ENCODE data around the gene DRD4.
"Not testable (repeated sequence)": the region's sequence is repeated elsewhere in the genome, so short reads cannot be mapped to it uniquely, and the experiment has no call there.

Gene DRD4

DNA sequence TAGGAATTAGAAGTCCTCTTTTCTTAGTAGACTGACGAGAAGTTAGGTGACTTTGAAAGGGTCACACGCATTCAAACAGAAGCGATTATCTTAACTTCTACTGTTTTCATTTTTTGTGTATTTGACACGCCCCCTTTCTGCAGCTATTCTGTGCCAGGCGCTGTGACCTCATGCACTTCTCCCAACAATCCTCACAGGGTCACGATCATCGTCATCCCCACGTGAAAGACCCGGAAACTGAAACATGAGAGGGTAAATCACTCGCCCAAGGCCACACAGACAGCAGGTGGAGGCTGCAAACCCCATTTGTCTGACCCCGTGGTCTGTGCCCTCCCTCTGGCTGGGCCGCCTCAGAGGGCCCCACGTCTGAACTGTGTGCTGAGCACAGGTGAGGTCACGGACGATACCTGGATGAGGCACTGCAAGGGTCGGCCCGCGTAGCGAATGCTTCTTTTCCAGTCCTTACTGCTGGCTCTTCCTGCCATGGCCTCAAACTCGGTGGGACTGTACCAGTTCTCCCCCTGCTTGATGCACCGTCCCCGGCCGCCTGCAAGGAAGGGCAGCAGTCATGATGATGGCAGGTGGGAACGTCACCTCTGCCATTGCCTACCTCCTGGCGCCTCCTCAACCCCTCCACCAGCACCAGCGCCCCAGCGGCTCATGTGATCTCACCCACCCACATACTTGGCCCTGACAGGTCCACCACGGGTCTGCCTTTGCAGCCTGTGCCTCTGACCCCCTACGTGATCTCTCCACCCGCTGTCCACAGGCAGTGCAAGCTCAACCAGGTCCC is 49.6 kb downstream of the DRD4 start:
- no peak for DNase-seq

GRCh38 chr11:687751-688150 is 50.7 kb downstream of the DRD4 start:
- no peak for DNase-seq

GRCh38 chr11:688681-689080 is 51.6 kb downstream of the DRD4 start:
- no peak for DNase-seq

DNA sequence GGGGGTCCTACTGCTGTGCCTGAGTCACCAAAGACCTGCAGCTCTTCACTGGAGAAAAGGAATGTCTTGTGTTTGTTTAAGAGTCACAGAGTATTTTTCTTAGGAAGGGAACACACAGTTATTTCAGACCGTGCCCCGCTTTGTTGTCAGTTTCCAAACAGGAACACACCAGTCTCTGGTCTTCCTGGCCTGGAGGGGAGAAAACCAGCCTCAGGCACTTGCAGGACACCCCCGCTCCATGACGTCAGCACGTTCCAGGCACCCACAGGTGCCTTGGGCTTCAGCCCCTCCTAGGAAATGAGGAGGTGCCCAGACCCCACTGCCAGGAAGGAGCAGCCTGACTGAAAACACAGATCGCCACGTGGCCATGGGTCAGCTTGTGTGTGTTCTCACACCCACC is 52.6 kb downstream of the DRD4 start:
- DNase-seq = no peak

GRCh38 chr11:690244-690643 is 53.2 kb downstream of the DRD4 start:
- not testable (repeated sequence) for DNase-seq

Measured in T1000 (cell line).